Panc1 (cell line): ENCODE measurements around the gene DLG2. TPM values are rescaled to one million over a fixed set of nuclear protein-coding genes. Genes with fewer than 3 reads are reported as not detected.

ENCODE experiments used
- ATAC-seq: fragments of 200-7000 bp; cut with Tn5 transposase; 2 replicates; pipeline ENCODE4 v1.9.1; 2020; ENCODE audit warnings: mild to moderate bottlenecking, moderate library complexity
- BruUV-seq: library from RNA; stranded (reverse); fragments of 400-500 nt; replicated peaks from 2 replicates; lab custom pipeline; 2021; lab: Mats Ljungman, UMichigan
- CTCF ChIA-PET: fragments of 300-600 bp; sonication (Branson Sonifier 250); formaldehyde crosslinking; loops from one replicate; lab custom pipeline; 2022; ENCODE audit warnings: antibody characterized with exemption; lab: Charles Lee
- POLR2A ChIA-PET: fragments of 300-600 bp; sonication (Branson Sonifier 250); formaldehyde crosslinking; loops from one replicate; lab custom pipeline; 2022; ENCODE audit warnings: antibody characterized with exemption; lab: Charles Lee
- DNase-seq: peaks from one replicate; pipeline ENCODE4 v3.0.0-alpha.2; 2010; ENCODE audit warnings: low read depth, low spot score
- H3K27ac ChIP-seq: 2 replicates; pipeline ENCODE4 v1.5.1; 2011; ENCODE audit warnings: mild to moderate bottlenecking, low read length, inconsistent platforms
- H3K27me3 ChIP-seq: fragments of 200-500 bp; sonication (Bioruptor generic); 2 replicates; pipeline ENCODE4 v1.6.0; 2014; ENCODE audit warnings: low read length, inconsistent platforms; ENCODE audit not compliant: control insufficient read depth, insufficient read depth
- H3K36me3 ChIP-seq: fragments of 200-500 bp; sonication (Bioruptor generic); 2 replicates; pipeline ENCODE4 v1.5.1; 2014; ENCODE audit warnings: inconsistent platforms, mild to moderate bottlenecking, low read length, moderate library complexity; ENCODE audit not compliant: control insufficient read depth, insufficient read depth
- H3K4me1 ChIP-seq: 2 replicates; pipeline ENCODE4 v1.5.1; 2011; ENCODE audit warnings: inconsistent platforms, mild to moderate bottlenecking, low read length, moderate library complexity; ENCODE audit not compliant: control insufficient read depth, insufficient read depth
- H3K4me3 ChIP-seq, 2 experiments: 2 replicates each; pipeline ENCODE4 v1.5.1; 2011 to 2012; ENCODE audit warnings: low read depth in 2 of 2, low read length in 2 of 2, mild to moderate bottlenecking in 2 of 2, inconsistent platforms in 1 of 2, moderate library complexity in 1 of 2
- H3K9me3 ChIP-seq: fragments of 200-500 bp; sonication (Bioruptor generic); 2 replicates; pipeline ENCODE4 v1.5.1; 2014; ENCODE audit warnings: low read depth, mild to moderate bottlenecking, inconsistent platforms, low read length, moderate library complexity; ENCODE audit not compliant: control insufficient read depth, insufficient read depth
- CTCF ChIP-seq: fragments of 450-650 bp; IDR thresholded peaks from 2 replicates; pipeline ENCODE4 v1.5.1; 2017; ENCODE audit warnings: mild to moderate bottlenecking
- POLR2AphosphoS5 ChIP-seq: IDR thresholded peaks from 2 replicates; pipeline ENCODE4 v1.6.1; 2012; ENCODE audit warnings: mild to moderate bottlenecking, low read depth, low read length, moderate library complexity
- REST ChIP-seq, 2 experiments: IDR thresholded peaks; 2 replicates each; pipeline ENCODE4 v1.6.1; 2011 to 2012; ENCODE audit warnings: low read depth in 2 of 2, control low read depth in 1 of 2, low read length in 1 of 2, mild to moderate bottlenecking in 1 of 2, moderate library complexity in 1 of 2; ENCODE audit not compliant: insufficient read depth in 1 of 2
- SIN3A ChIP-seq: IDR thresholded peaks from 2 replicates; pipeline ENCODE4 v1.6.1; 2012; ENCODE audit warnings: low read depth, mild to moderate bottlenecking, low read length, moderate library complexity, borderline replicate concordance; ENCODE audit not compliant: insufficient read depth
- TCF7L2 ChIP-seq: IDR thresholded peaks from 2 replicates; pipeline ENCODE4 v1.6.1; 2011; ENCODE audit warnings: mild to moderate bottlenecking, low read depth, low read length, inconsistent platforms
- in situ Hi-C: cut with HindIII; loops from 2 replicates; pipeline ENCODE4 v1.10.0; 2016; ENCODE audit warnings: low sequenced_read_pairs, low pct_unique_long_range_greater_than_20kb
- intact Hi-C: fragments of 100-400 bp; cut with micrococcal nuclease; formaldehyde crosslinking; loops from one replicate; pipeline ENCODE4 v1.10.0; 2022; ENCODE audit not compliant: unreplicated experiment
- total RNA-seq: library from RNA; stranded (reverse); gene quantifications from one replicate; pipeline ENCODE4 v1.2.1, GENCODE V29; 2021; ENCODE audit not compliant: unreplicated experiment

The DLG2 gene
- total RNA-seq, 1 experiment from 2014 or later, result 4.2 TPM

- in situ Hi-C loops, result no loop called here
- CTCF ChIA-PET, result no interaction called here
- BruUV-seq, result no TSS peak
- intact Hi-C loops, result no loop called here
- DNase-seq, result no peak
- H3K36me3 ChIP-seq, result no peaks in the 10 kb centered on the region
- H3K9me3 ChIP-seq, result no peaks in the 10 kb centered on the region
- H3K27me3 ChIP-seq, result no peaks in the 10 kb centered on the region; the same call in 1 of the 2 replicates
- no peak overlapping the region for H3K4me3 ChIP-seq
- no peaks in the 10 kb centered on the region for H3K4me1 ChIP-seq
- no peak for ATAC-seq
- POLR2A ChIA-PET, result no interaction called here
- TF ChIP-seq TCF7L2 (no peak), REST (IDR thresholded peaks at IDR 0.05; ENCODE audit: insufficient read depth in 1 of 2, low read depth in 2 of 2, low read length in 1 of 2) (no peak), CTCF (no peak), POLR2AphosphoS5 (no peak), SIN3A (no peak)
- no peak overlapping the region for H3K27ac ChIP-seq
Measured at GRCh38 chr11:85444479-85444878, 182.7 kb downstream of the DLG2 start.

- DNase-seq, result no peak
- no peak for ATAC-seq
- Histone ChIP-seq H3K36me3 (no peaks in the 10 kb centered on the region), H3K27ac (no peak overlapping the region), H3K27me3 (no peaks in the 10 kb centered on the region; the same call in 1 of the 2 replicates), H3K4me3 (no peak overlapping the region), H3K9me3 (no peaks in the 10 kb centered on the region), H3K4me1 (no peaks in the 10 kb centered on the region)
- CTCF ChIA-PET, result no interaction called here
- TF ChIP-seq POLR2AphosphoS5, result no peak
- no peak for TF ChIP-seq TCF7L2
- TF ChIP-seq SIN3A, result no peak
- TF ChIP-seq REST (IDR thresholded peaks at IDR 0.05; ENCODE audit: insufficient read depth in 1 of 2, low read depth in 2 of 2, low read length in 1 of 2), result no peak
- no peak for TF ChIP-seq CTCF
- in situ Hi-C loops, result no loop called here
- POLR2A ChIA-PET, result no interaction called here
- intact Hi-C loops, result no loop called here
- BruUV-seq, result no TSS peak
Measured at GRCh38 chr11:85440273-85440672, 186.9 kb downstream of the DLG2 start.
